Fibroblast of pulmonary artery (primary cell): ENCODE measurements around the gene KIF3A.

Source experiments
- DNase-seq: peaks from one replicate; pipeline ENCODE4 v3.0.0-alpha.2; 2010; ENCODE audit warnings: low read depth
- H3K4me3 ChIP-seq: replicated peaks from 2 replicates; pipeline ENCODE4 v1.5.1; 2011; ENCODE audit warnings: low read depth, mild to moderate bottlenecking, control low read depth, low read length, moderate library complexity
- TF ChIP-seq, protein P1 (sequence below): IDR thresholded peaks from 2 replicates; pipeline ENCODE4 v1.5.1; 2011; ENCODE audit warnings: mild to moderate bottlenecking, control low read depth, low read length, inconsistent platforms; ENCODE audit errors: missing control alignments

KIF3A gene

DNA sequence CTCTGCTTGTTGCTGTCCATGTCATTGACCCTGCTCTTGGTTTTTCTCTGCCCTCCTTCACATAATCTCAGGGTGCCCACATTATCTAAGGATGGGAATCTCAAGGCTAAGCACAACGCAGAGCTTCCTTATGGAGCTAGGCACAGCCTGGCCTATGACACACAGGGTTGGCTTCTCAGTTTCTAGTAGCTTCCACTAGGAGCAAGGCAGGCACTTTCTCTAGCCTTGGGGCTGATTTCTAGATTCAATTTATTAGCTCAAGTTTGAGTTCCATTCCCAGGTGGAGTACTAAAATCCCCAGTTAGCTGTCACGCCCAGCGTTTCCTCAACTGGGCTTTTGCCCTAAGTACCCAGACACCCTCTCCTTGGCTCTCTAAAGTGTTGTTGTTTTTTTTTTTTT is 51.2 kb downstream of the KIF3A start:
- DNase-seq, result no peak
- H3K4me3 ChIP-seq, result no peak overlapping the region
- TF ChIP-seq, protein P1, sequence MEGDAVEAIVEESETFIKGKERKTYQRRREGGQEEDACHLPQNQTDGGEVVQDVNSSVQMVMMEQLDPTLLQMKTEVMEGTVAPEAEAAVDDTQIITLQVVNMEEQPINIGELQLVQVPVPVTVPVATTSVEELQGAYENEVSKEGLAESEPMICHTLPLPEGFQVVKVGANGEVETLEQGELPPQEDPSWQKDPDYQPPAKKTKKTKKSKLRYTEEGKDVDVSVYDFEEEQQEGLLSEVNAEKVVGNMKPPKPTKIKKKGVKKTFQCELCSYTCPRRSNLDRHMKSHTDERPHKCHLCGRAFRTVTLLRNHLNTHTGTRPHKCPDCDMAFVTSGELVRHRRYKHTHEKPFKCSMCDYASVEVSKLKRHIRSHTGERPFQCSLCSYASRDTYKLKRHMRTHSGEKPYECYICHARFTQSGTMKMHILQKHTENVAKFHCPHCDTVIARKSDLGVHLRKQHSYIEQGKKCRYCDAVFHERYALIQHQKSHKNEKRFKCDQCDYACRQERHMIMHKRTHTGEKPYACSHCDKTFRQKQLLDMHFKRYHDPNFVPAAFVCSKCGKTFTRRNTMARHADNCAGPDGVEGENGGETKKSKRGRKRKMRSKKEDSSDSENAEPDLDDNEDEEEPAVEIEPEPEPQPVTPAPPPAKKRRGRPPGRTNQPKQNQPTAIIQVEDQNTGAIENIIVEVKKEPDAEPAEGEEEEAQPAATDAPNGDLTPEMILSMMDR, result no peak

DNA sequence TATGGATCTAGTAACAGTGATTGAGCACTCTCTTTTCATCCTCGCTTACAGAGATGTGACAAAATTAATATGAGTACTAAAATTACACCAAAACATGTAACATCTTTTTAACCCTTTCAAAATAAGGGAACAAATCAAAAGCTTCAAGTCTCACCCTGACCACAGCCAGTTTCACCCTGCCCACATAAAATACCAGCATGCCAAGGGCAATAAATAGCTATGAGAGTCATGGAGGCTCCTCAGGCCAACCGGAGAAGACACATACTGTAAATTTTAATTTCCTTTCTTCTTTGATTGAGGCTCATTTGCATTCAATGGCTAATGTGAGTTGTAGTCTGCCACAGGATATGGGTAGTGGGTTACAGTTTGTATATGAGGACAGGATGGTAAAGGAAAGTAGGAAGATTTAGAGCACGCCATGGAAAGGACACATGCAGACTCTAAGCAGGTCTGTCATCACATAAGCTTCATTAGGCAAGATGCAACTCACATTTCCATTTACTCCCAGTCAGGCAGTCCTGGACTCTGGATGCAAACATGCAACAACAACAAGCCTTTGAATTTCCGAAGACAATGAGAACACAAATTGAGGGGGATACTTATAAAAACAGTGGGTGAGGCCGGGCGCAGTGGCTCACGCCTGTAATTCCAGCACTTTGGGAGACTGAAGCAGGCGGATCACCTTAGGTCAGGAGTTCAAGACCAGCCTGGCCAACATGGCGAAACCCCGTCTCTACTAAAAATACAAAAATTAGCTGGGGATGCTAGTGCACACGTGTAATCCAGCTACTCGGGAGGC is 52.2 kb downstream of the KIF3A start:
- TF ChIP-seq, protein P1, result no peak
- H3K4me3 ChIP-seq, result no peak overlapping the region
- no peak for DNase-seq

DNA sequence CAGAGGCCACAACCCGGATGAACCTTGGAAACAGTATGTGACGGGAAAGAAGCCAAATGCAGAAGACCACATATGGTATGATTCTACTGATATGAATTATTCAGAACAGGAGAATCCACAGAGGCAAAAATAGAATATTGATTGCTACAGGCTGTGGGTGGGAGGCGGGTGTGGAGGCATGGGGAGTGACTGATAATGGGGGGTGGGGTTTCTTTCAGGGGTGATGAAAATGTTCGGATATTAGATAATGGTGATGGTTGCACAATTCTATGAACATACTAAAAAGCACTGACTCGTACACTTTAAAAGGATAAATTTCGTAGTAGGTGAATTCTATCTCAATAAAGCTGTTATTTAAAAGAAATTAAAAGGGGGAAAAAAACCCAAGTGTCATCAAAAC is 52.9 kb downstream of the KIF3A start:
- no peak for DNase-seq
- TF ChIP-seq, protein P1, result no peak
- H3K4me3 ChIP-seq, result no peak overlapping the region

DNA sequence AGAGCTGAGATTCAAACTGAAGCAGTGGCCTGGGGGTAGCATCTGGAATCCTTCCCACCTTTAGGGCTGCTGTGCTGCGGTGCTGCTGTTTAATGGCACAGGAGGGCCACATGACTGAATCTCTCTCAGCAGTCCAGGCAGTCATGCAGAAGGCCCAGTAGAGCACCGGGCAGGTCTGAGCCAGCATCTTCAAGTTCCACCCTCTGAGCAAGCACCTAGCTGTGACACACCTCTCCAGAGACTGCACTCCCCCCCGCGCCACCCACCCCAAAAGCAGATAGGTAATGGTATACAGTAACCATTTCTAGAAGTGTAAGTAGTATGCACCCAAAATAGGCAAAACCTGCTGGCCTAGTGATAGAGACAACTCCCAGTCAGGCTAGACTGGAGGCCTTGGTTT is 55.4 kb downstream of the KIF3A start:
- DNase-seq, result no peak
- H3K4me3 ChIP-seq, result no peak overlapping the region
- TF ChIP-seq, protein P1, result no peak

DNA sequence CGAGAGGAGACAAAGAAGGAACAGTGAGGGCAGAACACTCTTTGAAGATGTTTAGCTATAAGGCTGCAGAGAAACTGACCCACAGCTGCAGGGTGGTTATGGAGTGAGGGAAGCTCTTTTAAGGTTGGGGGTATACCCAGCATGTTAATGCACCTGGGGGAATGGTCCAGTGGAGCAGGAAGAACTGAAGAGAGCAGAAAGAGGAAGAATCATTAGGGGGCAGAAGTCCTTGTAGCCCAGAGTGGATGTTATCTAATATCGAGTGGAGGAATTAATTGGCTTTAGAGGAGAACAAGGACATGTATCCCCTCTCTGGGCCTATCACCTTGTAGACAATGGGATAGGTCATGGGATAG is 55.9 kb downstream of the KIF3A start:
- TF ChIP-seq, protein P1, result no peak
- DNase-seq, result no peak
- no peak overlapping the region for H3K4me3 ChIP-seq

DNA sequence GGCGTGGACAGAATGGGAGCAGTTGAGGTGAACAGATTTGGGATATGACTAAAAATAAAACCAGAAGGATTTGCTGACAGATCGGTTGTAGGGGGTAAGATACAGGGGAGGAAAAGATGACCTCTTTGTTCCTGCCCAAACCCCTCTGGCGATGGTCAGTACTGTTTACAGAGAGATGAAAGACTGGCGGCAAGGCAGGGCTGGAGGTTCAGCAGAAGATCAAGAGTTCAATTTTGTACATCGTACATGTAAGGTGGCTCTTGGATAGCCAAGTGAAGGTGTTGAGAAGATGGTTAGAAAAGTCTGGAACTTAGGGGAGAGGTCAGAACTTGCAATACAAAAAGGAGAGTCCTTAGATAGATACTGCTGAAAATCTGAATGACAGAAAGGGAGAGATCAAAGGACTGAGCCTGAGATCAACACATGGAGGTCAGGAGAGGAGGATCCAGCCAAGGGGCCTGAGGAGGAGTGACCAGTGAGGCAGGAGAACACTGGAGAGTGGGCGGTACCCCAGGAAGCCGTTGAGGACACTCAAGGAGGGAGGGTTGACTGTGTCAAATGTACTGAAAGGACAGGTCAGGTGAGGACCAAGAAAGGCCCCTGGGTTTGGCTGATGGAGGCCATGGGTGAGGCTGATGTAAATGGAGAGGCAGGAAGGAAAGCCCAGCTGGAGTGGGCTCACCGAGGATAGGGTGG is 56.4 kb downstream of the KIF3A start:
- DNase-seq, result no peak
- TF ChIP-seq, protein P1, result no peak
- H3K4me3 ChIP-seq, result no peak overlapping the region
